ENCODE measurements around the gene SPINK13.
"Not testable (repeated sequence)": the region's sequence is repeated elsewhere in the genome, so short reads cannot be mapped to it uniquely, and the experiment has no call there.

Gene SPINK13

GRCh38 chr5:148311484-148311883 is 42.9 kb downstream of the SPINK13 start:
- H3K9me3 ChIP-seq = no peaks in the 10 kb centered on the region
- no peak overlapping the region for H3K4me3 ChIP-seq
- H3K27ac ChIP-seq = no peak overlapping the region
- H3K4me2 ChIP-seq = no peak overlapping the region
- no peak for TF ChIP-seq Cebpa-rat (IDR thresholded peaks at IDR 0.05)
- no peak overlapping the region for H3K9ac ChIP-seq
- no peaks in the 10 kb centered on the region for H3K4me1 ChIP-seq
- H3K36me3 ChIP-seq = no peaks in the 10 kb centered on the region
- no peaks in the 10 kb centered on the region for H3K27me3 ChIP-seq
- no peaks in the 10 kb centered on the region for H4K20me1 ChIP-seq

DNA sequence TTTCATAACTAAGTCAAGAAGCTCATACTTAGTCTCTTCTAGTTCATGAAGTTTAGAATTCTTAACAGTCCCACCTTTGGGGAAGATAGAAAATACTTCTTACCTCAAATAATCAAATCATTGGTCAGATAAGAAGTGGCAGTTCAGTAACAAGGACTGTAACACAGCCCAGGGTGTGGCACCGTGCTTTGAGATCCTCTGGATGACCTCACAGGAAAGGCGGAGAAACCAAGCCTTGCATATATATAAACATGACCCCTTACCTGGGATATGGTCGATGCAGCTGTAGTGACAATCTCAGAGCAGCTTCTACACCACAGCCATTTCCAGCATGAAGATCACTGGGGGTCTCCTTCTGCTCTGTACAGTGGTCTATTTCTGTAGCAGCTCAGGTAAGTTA is 43.6 kb downstream of the SPINK13 start, which contains the start of gene SPINK7:
Gene SPINK7 (plus strand): TSS at position 271 of the 400 bp plus-strand sequence. CDS start 61 bp downstream, at position 332.
- no peaks in the 10 kb centered on the region for H3K36me3 ChIP-seq
- no peak for TF ChIP-seq Cebpa-rat (IDR thresholded peaks at IDR 0.05)
- H4K20me1 ChIP-seq = no peaks in the 10 kb centered on the region
- H3K4me2 ChIP-seq = no peak within 1 kb of the TSS
- H3K27ac ChIP-seq = no peak within 1 kb of the TSS
- no peak within 1 kb of the TSS for H3K9ac ChIP-seq
- no peaks in the 10 kb centered on the region for H3K4me1 ChIP-seq
- no peaks in the 10 kb centered on the region for H3K9me3 ChIP-seq
- no peaks in the 10 kb centered on the region for H3K27me3 ChIP-seq
- no peak within 1 kb of the TSS for H3K4me3 ChIP-seq

- no peak for TF ChIP-seq Cebpa-rat (IDR thresholded peaks at IDR 0.05)
- Histone ChIP-seq H3K27me3 (no peaks in the 10 kb centered on the region), H3K4me2 (no peak overlapping the region), H3K4me3 (no peak overlapping the region), H3K9me3 (no peaks in the 10 kb centered on the region), H3K27ac (no peak overlapping the region), H3K9ac (no peak overlapping the region), H3K36me3 (no peaks in the 10 kb centered on the region), H3K4me1 (no peaks in the 10 kb centered on the region), H4K20me1 (no peaks in the 10 kb centered on the region)
Measured at GRCh38 chr5:148314187-148314586, 45.6 kb downstream of the SPINK13 start.

- Histone ChIP-seq H4K20me1 (no peaks in the 10 kb centered on the region), H3K27me3 (no peaks in the 10 kb centered on the region), H3K9ac (no peak overlapping the region), H3K9me3 (no peaks in the 10 kb centered on the region), H3K4me1 (no peaks in the 10 kb centered on the region), H3K4me3 (no peak overlapping the region), H3K27ac (no peak overlapping the region), H3K4me2 (no peak overlapping the region), H3K36me3 (no peaks in the 10 kb centered on the region)
- TF ChIP-seq Cebpa-rat (IDR thresholded peaks at IDR 0.05) = no peak
Measured at GRCh38 chr5:148314731-148315130, 46.1 kb downstream of the SPINK13 start.

DNA sequence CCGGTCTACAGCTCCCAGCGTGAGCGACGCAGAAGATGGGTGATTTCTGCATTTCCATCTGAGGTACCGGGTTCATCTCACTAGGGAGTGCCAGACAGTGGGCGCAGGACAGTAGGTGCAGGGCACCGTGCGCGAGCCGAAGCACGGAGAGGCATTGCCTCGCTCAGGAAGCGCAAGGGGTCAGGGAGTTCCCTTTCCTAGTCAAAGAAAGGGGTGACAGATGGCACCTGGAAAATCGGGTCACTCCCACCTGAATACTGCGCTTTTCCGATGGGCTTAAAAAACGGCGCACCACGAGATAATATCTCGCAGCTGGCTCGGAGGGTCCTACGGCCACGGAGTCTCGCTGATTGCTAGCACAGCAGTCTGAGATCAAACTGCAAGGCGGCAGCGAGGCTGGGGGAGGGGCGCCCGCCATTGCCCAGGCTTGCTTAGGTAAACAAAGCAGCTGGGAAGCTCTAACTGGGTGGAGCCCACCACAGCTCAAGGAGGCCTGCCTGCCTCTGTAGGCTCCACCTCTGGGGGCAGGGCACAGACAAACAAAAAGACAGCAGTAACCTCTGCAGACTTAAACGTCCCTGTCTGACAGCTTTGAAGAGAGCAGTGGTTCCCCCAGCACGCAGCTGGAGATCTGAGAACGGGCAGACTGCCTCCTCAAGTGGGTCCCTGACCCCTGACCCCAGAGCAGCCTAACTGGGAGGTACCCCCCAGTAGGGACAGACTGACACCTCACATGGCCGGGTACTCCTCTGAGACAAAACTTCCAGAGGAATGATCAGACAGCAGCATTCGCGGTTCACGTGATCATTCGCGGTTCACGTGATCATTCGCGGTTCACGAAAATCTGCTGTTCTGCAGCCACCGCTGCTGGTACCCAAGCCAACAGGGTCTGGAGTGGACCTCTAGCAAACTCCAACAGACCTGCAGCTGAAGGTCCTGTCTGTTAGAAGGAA is 51.7 kb downstream of the SPINK13 start:
- not testable (repeated sequence) for H3K4me1 ChIP-seq, H4K20me1 ChIP-seq, H3K4me3 ChIP-seq, H3K9ac ChIP-seq, H3K27me3 ChIP-seq, H3K9me3 ChIP-seq, H3K27ac ChIP-seq, H3K4me2 ChIP-seq, H3K36me3 ChIP-seq

GRCh38 chr5:148333262-148333849 is 64.8 kb downstream of the SPINK13 start:
- Histone ChIP-seq H3K27ac (no peak overlapping the region), H3K27me3 (no peaks in the 10 kb centered on the region), H4K20me1 (no peaks in the 10 kb centered on the region), H3K9me3 (no peaks in the 10 kb centered on the region), H3K4me2 (no peak overlapping the region), H3K4me1 (no peaks in the 10 kb centered on the region), H3K36me3 (no peaks in the 10 kb centered on the region), H3K9ac (no peak overlapping the region), H3K4me3 (no peak overlapping the region)
- TF ChIP-seq Cebpa-rat (IDR thresholded peaks at IDR 0.05) = no peak

GRCh38 chr5:148335259-148335658 is 66.7 kb downstream of the SPINK13 start, which contains the start of gene SPINK9:
SPINK9 (plus strand) TSS chr5:148335559; CDS start chr5:148335614, 55 bp downstream.
- H3K4me2 ChIP-seq = no peak within 1 kb of the TSS
- no peaks in the 10 kb centered on the region for H3K27me3 ChIP-seq
- no peak within 1 kb of the TSS for H3K9ac ChIP-seq
- no peak for TF ChIP-seq Cebpa-rat (IDR thresholded peaks at IDR 0.05)
- no peak within 1 kb of the TSS for H3K27ac ChIP-seq
- no peaks in the 10 kb centered on the region for H3K4me1 ChIP-seq
- no peaks in the 10 kb centered on the region for H4K20me1 ChIP-seq
- H3K4me3 ChIP-seq = no peak within 1 kb of the TSS
- H3K9me3 ChIP-seq = no peaks in the 10 kb centered on the region
- H3K36me3 ChIP-seq = no peaks in the 10 kb centered on the region
